Inferior parietal cortex (tissue), 1 donor: ENCODE data around the gene ESR1.

Experiments
- DNase-seq: peaks from one replicate; pipeline ENCODE4 v3.0.0-alpha.2; 2016; ENCODE audit errors: extremely low spot score

ESR1 gene

GRCh38 chr6:152173957-152174356, 366.5 kb downstream of the ESR1 start:
- DNase-seq, result no peak

GRCh38 chr6:152176268-152176667, 368.8 kb downstream of the ESR1 start:
- DNase-seq, result no peak
